ENCODE data around the gene AIF1L.
A peak's percentile ranks its signal among the peaks of the same experiment; 100 is the strongest.

The AIF1L gene

GRCh38 chr9:131096269-131097125 is at the start of gene AIF1L:
TSS of gene AIF1L (plus strand) at chr9:131096531. CDS start at chr9:131096630, 99 bp downstream.
- DNase-seq (ENCODE audit: extremely low spot score, insufficient read length, low read depth) (no peak), FAIRE-seq (no peak)

DNA sequence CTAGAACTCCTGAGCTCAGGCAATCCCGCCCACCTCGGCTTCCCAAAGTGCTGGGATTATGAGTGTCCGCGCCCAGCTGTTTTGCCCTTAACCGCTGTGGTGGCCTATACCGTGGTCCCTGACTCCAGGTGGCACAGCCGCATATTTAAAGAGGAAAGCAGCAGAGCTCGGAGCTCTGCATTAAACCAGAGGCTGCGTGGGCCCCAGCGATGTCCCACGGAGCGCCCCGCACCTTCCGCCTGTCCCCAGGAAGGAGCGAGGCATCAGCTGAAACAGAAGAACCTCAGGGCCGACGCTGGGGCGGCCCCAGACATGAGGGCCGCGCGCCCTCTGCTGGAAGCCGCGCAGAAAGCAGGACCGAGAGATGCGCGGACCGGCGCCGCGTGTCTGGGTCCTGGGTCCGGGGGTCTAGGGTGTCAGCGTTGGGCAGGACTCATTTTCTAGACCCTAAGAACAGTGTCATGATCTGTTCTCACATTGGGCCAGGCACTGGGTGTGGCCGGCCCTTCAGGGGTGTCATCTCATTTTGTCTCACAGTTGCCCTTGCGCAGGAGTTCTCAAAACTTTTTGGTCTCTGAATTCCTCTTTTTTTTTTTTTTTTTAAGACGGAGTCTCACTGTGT is 49.6 kb upstream of the AIF1L start:
- peak; percentile 35 for FAIRE-seq

GRCh38 chr9:131048332-131048731 is 48.0 kb upstream of the AIF1L start:
- no peak for DNase-seq (ENCODE audit: extremely low spot score, insufficient read length, low read depth)
- FAIRE-seq: no peak

More for the DNA sequence above, 49.6 kb upstream of the AIF1L start:
- peak; percentile 47 for DNase-seq (ENCODE audit: extremely low spot score, insufficient read length, low read depth)

GRCh38 chr9:131048820-131049219 is 47.5 kb upstream of the AIF1L start:
- DNase-seq (ENCODE audit: extremely low spot score, insufficient read length, low read depth) (no peak), FAIRE-seq (no peak)

DNA sequence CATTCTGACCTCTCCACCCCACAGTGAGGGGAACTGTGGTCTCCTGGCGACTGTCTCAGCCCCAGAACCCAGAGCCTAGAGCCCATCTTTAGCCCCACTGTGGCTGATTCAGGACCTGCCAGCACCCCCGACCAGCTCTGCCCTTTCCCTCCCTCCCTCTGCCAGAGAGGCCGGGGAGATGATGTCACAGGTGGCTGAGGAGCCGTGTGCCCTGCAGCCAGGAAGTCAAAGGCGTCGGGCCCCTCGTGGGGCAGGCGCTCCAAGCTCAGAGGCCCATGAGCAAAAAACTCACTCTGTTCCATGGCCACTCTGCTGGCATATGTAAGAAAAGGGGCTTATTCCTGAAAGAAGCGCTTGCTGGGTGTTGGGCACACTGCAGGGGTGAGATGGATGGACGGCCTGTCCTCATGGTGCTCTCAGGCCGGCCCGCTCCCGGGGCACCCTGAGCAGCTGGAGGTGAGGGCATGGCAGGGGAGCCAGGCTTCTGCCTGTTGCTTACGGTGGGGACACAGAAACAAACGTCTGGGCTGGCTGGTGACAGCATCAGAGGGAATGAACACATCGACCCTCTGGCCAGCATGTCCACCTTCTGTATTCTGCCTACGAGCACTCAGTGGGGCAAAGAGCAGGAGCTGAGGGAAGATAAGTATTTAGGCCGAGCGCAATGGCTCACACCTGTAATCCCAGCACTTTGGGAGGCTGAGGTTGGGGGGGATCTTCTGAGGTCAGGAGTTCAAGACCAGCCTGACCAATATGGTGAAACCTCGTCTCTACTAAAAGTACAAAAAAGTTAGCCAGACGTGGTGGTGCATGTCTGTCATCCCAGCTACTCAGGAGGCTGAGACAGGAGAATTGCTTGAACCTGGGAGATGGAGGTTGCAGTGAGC is 46.3 kb upstream of the AIF1L start:
- no peak for DNase-seq (ENCODE audit: extremely low spot score, insufficient read length, low read depth)
- no peak for FAIRE-seq

GRCh38 chr9:131050831-131051230 is 45.5 kb upstream of the AIF1L start:
- no peak for FAIRE-seq
- no peak for DNase-seq (ENCODE audit: extremely low spot score, insufficient read length, low read depth)

DNA sequence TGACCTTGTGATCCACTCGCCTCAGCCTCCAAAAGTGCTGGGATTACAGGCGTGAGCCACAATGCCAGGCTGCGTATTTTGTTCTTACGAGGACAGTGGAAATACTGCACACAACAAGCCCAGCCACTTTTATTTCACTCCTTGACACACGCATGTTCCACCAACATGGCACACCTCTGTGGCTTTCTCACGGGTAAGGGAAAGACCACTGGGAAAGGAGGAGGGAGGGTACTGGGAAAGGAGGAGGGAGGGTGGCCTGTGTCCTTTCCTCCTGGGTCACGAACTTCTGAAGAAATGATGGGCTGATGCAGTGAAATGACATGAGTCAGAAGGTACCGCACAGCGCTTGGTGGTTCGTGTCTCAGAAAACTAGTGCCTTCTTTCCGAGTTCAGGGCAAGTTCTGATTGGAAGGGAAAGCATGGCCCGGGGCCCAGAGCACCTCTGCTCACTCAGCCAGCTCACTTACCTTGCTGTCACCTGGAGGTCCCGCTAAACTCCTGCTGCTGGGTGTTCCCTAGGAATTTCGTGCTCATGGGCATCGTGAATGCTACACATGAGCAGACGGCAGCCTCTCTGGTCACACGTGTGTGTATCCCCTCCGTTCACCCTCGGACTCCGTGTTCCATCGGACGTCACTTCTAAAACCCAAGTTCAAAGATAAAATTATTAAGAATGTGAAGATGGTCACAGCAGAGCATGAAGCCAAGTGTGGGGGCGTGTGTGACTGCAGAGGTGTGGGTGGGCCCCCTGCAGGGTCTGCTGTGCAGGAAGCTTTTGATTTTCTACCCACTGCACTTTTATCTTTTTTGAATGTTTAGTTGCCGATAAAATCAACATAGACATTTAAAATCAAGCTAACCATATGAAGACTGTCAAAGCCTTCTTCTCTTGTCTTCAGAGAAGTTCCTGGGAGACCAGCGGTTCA is 44.5 kb upstream of the AIF1L start:
- DNase-seq (ENCODE audit: extremely low spot score, insufficient read length, low read depth): no peak
- FAIRE-seq: no peak

GRCh38 chr9:131053896-131054295 is 42.4 kb upstream of the AIF1L start:
- FAIRE-seq (no peak), DNase-seq (ENCODE audit: extremely low spot score, insufficient read length, low read depth) (no peak)

- DNase-seq (ENCODE audit: extremely low spot score, insufficient read length, low read depth): no peak
- no peak for FAIRE-seq
Observed at GRCh38 chr9:131056781-131057506, 39.4 kb upstream of the AIF1L start.

DNA sequence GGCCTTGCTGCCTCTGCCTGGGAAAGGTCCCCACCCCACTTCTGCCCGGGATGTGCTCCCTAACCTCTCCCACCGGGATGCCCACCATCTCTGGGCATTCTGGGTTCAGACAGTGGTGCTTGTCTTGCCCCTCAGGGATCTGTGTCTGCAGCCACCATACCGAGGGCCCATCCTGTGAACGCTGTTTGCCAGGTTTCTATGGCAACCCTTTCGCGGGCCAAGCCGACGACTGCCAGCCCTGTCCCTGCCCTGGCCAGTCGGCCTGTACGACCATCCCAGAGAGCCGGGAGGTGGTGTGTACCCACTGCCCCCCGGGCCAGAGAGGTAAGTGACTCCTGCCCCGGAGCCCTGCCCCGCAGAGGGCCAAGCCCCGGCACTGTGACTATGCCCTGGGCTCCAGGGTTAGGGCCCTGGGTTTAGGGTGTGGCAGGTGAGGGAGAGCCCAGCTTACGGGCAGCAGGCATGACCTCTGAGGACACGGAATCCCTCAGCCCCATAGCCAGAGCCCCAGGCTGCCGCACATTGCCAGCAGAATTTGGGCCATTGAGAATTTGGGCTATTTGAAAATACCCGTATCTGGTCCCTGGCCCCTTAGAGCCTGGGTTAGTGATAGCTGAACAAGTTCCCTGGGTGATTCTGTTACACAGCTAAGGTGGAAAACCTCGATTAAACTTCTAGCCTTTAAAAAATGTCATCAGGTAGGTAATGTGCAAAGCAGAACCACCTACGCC is 35.3 kb upstream of the AIF1L start:
- FAIRE-seq (no peak), DNase-seq (ENCODE audit: extremely low spot score, insufficient read length, low read depth) (no peak)

DNA sequence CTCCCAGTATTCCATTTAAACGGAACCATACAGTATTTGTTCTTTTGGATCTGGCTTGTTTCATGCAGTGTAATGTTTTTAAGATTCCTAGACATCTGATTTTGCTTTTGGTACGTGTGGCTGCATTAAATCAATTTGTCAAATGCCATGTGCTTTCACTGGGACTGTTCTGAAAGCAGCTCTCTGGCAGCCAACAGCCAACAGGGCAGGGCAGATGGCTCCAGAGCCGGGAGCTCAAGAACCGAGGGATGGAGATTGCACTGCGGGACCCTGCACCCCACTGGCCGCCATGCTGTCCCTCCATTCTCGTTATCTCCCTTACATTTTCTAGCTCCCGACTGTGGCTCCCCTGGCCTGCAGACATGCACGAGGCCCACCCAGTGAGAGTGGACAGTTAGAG is 33.4 kb upstream of the AIF1L start:
- FAIRE-seq: no peak
- no peak for DNase-seq (ENCODE audit: extremely low spot score, insufficient read length, low read depth)

- FAIRE-seq: no peak
Observed at GRCh38 chr9:131065599-131065998, 30.7 kb upstream of the AIF1L start.

DNA sequence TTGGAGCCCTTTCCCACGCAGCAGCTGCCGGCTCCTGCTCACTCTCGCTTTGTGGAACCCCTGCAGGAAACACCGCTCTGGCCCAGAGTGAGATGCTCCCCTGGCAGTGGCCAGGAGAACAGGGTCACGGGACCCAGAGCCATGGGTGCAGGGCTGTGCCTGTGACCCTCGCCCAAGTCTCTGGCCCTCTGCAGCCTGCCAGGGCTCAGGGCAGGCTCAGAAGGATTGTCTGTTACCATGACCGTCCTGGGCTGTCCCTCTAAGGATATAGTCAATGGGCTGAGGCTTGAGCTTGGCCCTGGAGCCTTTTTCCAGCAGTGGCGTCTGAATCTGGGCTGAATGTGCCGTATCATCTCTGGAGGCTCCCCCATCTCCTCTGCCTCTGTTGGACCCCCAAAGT is 28.7 kb upstream of the AIF1L start:
- no peak for FAIRE-seq
- DNase-seq (ENCODE audit: extremely low spot score, insufficient read length, low read depth): no peak

More at GRCh38 chr9:131065599-131065998, 30.7 kb upstream of the AIF1L start:
- DNase-seq (ENCODE audit: extremely low spot score, insufficient read length, low read depth): no peak

DNA sequence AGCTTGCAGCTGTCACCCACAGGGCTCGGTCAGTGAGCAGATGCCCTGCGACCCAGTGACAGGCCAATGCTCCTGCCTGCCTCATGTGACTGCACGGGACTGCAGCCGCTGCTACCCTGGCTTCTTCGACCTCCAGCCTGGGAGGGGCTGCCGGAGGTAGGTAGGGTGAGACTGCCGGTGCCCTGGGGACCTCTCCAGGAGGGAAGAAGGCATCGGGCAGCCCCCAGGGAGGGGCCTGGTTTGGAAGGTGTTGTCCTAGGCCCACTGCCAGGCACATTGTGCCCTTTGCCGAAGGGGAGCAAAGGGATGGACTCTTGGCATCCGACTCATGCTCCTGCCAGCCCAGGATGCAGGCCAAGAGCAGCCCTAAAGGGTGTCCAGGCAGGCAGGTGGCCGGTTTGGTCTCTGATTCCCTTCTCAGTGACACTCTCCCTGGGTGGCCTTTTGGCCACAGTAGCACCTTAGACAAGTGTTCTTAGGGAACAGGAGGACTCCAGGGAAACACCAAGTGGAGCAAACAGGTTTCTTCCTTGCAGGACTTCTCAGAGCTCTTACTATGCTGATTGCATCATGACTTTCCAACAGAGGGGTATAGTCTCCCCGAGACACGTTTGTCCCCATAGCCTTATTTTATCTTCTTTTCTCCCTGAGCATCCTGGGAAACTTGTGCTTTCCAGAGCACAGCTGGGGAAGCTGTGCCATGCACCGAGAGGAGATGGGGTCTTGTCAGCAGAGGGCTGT is 28.1 kb upstream of the AIF1L start:
- no peak for FAIRE-seq
- DNase-seq (ENCODE audit: extremely low spot score, insufficient read length, low read depth): no peak

DNA sequence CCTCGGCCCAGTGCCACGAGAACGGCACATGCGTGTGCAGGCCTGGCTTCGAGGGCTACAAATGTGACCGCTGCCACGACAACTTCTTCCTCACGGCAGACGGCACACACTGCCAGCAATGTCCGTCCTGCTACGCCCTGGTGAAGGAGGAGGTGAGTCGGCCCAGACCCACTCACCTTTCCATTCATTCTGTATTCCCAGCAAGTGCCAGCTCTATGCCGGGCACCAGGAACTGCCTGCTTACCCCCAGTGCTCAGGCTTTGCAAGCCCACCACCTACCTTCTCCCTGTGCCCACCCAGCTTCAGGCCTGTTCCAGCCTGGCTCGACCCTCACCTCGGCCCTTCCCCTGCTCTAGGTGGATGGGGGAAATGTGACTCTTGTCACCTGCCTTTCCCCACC is 26.6 kb upstream of the AIF1L start:
- FAIRE-seq (no peak), DNase-seq (ENCODE audit: extremely low spot score, insufficient read length, low read depth) (no peak)

DNA sequence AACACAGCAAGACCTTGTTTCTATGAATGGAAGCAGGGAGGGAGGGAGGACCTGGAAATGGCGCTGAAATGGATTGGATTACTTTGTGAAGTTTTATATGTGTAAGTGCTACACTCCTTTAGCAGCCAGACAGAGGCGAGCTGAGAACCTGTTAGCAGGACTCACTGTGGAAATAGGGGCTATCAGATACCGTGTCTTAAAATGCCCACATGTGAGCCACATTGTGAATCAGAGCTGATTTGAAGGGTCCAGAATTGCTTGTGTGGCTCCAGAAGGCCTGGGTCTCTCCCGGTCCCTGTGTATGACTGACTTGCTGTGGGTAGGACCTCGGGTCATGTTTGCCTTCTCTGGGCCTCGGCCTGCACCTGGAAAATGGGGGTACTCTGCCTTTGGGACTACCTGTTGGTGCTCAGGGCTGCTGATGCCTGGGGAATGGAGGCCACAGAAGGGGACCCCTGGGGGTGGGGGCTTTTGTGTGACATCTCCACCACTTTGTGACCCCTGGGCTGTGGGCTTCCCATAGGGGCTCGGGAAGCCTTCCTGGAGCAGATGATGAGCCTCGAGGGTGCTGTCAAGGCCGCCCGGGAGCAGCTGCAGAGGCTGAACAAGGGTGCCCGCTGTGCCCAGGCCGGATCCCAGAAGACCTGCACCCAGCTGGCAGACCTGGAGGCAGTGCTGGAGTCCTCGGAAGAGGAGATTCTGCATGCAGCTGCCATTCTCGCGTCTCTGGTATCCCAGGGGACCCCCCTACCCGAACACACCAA is 24.0 kb upstream of the AIF1L start:
- FAIRE-seq (no peak), DNase-seq (ENCODE audit: extremely low spot score, insufficient read length, low read depth) (no peak)

DNA sequence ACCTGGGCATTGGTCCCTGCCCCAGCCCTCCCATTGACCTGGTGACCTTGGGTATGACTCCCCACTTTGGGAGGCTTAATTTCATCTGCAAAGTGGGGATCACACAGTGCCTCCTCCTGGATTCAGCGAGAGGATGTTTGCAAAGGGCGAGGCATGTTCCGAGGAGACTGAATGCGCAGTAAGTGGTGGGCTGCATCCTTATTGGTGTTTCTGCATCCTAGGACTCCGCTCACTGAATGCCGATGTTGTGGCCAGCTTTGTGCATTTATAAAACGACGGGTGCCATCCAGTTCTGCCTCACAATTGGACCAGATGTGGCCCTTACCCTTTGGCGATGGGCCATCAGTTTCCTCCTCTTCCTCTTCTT is 23.5 kb upstream of the AIF1L start:
- FAIRE-seq: no peak

More for the DNA sequence above, 23.5 kb upstream of the AIF1L start:
- no peak for DNase-seq (ENCODE audit: extremely low spot score, insufficient read length, low read depth)
